GM20000 (cell line): Measurements from ENCODE around the gene CEP295NL.
"Not testable (repeated sequence)": the region's sequence is repeated elsewhere in the genome, so short reads cannot be mapped to it uniquely, and the experiment has no call there.

ENCODE experiments used
- DNase-seq: peaks from one replicate; pipeline ENCODE4 v3.0.0; 2012; ENCODE audit warnings: low spot score
- CTCF ChIP-seq: IDR thresholded peaks from 2 replicates; pipeline ENCODE4 v1.5.1; 2012; ENCODE audit warnings: mild to moderate bottlenecking, control low read depth; ENCODE audit errors: extremely low read depth, missing control alignments

CEP295NL gene

GRCh38 chr17:78946131-78946530 lies 43.1 kb upstream of the CEP295NL start:
- no peak for TF ChIP-seq CTCF

GRCh38 chr17:78945455-78945854 lies 42.5 kb upstream of the CEP295NL start:
- DNase-seq = not testable (repeated sequence)

More at GRCh38 chr17:78946131-78946530, 43.1 kb upstream of the CEP295NL start:
- DNase-seq = no peak

- DNase-seq = no peak
- no peak for TF ChIP-seq CTCF
Observed at GRCh38 chr17:78944956-78945355, 42.0 kb upstream of the CEP295NL start.

GRCh38 chr17:78944026-78944425 lies 41.0 kb upstream of the CEP295NL start:
- DNase-seq = no peak

GRCh38 chr17:78940708-78941107 lies 37.7 kb upstream of the CEP295NL start:
- DNase-seq = no peak
- TF ChIP-seq CTCF = no peak

More at GRCh38 chr17:78944026-78944425, 41.0 kb upstream of the CEP295NL start:
- TF ChIP-seq CTCF = no peak

- no peak for TF ChIP-seq CTCF
Observed at GRCh38 chr17:78940258-78940657, 37.3 kb upstream of the CEP295NL start.

GRCh38 chr17:78939615-78940014 lies 36.6 kb upstream of the CEP295NL start:
- no peak for TF ChIP-seq CTCF
- DNase-seq = no peak

More at GRCh38 chr17:78940258-78940657, 37.3 kb upstream of the CEP295NL start:
- DNase-seq = no peak

GRCh38 chr17:78937561-78937960 lies 34.6 kb upstream of the CEP295NL start:
- no peak for TF ChIP-seq CTCF
- no peak for DNase-seq
